ENCODE data around the gene TTC23L.

TTC23L gene

GRCh38 chr5:34926318-34926888, 87.4 kb downstream of the TTC23L start:
- DNase-seq, result no peak

- no peak for DNase-seq
These were observed 88.8 kb downstream of the TTC23L start for GRCh38 chr5:34927785-34928184.

GRCh38 chr5:34928267-34928666, 89.3 kb downstream of the TTC23L start:
- DNase-seq, result no peak

GRCh38 chr5:34929134-34929719, 90.3 kb downstream of the TTC23L start, which contains the start of gene DNAJC21:
DNAJC21 (plus strand) TSS chr5:34929559; CDS start chr5:34929820, 261 bp downstream.
- DNase-seq, result peak; percentile 98

GRCh38 chr5:34929720-34930461, 90.9 kb downstream of the TTC23L start:
- DNase-seq, result peak; percentile 86

- no peak for DNase-seq
These were observed 91.5 kb downstream of the TTC23L start for GRCh38 chr5:34930462-34930844.

- DNase-seq, result no peak
These were observed 91.9 kb downstream of the TTC23L start for GRCh38 chr5:34930870-34931269.

- DNase-seq, result no peak
These were observed 94.0 kb downstream of the TTC23L start for GRCh38 chr5:34932947-34933346.

- DNase-seq, result no peak
These were observed 103.0 kb downstream of the TTC23L start for GRCh38 chr5:34941936-34942335.

GRCh38 chr5:34944044-34944443, 105.1 kb downstream of the TTC23L start:
- DNase-seq, result no peak

GRCh38 chr5:34944460-34945047, 105.6 kb downstream of the TTC23L start:
- no peak for DNase-seq

Data from CD4-positive, alpha-beta T cell treated with Interferon gamma for 1 hour (primary cell).